Tibial artery (tissue), 4 donors: ENCODE measurements around the gene CYTH1.

Experiments
- DNase-seq, 2 donors: peaks; one replicate each; pipeline ENCODE4 v3.0.0-alpha.2; 2019
- H3K27ac ChIP-seq, 2 donors: fragments of 200-600 bp; sonication (generic) in 1 of 2; 1 replicate in 1 of 2; 2 replicates in 1 of 2; pipeline ENCODE4 v1.5.1; 2018 to 2019; ENCODE audit warnings: mild to moderate bottlenecking in 1 of 2
- H3K27me3 ChIP-seq, 2 donors: fragments of 200-600 bp; sonication (generic) in 1 of 2; one replicate each; pipeline versions ENCODE4 v1.5.1 to v1.6.0; 2016 to 2019
- H3K36me3 ChIP-seq, 3 donors: fragments of 200-600 bp; sonication (generic) in 2 of 3; one replicate each; pipeline ENCODE4 v1.5.1; 2016 to 2019; ENCODE audit warnings: mild to moderate bottlenecking in 2 of 3
- H3K4me1 ChIP-seq, 4 donors: fragments of 200-600 bp; sonication (generic) in 2 of 4; 1 replicate in 3 of 4; 2 replicates in 1 of 4; pipeline ENCODE4 v1.5.1; 2016 to 2019
- H3K4me3 ChIP-seq, 2 donors: fragments of 200-600 bp; sonication (generic) in 1 of 2; 1 replicate in 1 of 2; 2 replicates in 1 of 2; pipeline ENCODE4 v1.5.1; 2018 to 2019; ENCODE audit warnings: mild to moderate bottlenecking in 2 of 2
- H3K9me3 ChIP-seq, 3 donors: fragments of 200-600 bp; sonication (generic) in 1 of 3; one replicate each; pipeline ENCODE4 v1.5.1; 2016 to 2019
- intact Hi-C: fragments of 100-400 bp; cut with DNase I; formaldehyde crosslinking; loops from one replicate; pipeline ENCODE4 v1.15.0; 2023; ENCODE audit warnings: low total_unique reads
- TF ChIP-seq, protein P1 (sequence below), 2 experiments: fragments of 200-600 bp in 1 of 2; fragments of 450-650 bp in 1 of 2; IDR thresholded peaks; one replicate each; pipeline ENCODE4 v1.5.1; 2017 to 2019; ENCODE audit warnings: antibody characterized with exemption in 2 of 2, mild to moderate bottlenecking in 1 of 2, moderate library complexity in 1 of 2

The CYTH1 gene

DNA sequence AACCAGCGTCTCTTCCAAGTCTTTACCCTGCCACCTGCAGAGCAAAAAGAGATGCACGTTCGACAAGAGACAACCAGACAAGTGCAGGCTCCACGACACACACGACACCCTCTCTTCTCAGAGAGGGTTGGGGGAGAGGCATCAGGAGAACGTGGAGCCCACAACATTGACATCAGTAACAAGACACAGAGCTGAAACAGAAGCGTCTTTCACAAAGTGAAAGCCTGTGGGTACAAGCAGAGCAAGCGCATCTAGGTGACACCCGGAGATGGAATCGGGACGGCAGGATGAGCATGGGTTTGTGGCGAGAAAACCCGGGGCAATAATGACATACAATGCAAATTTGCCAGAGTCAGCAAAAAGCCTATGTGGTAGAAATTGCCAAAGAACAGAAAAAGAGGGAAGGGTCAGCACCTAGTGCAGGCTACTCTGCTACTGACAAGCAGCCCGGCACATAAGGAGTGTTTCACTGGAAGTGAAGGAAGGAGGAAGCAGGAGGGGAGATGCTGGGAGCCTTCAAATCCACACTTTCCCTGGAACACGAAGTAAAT lies 89.5 kb downstream of the CYTH1 start:
- no peak for DNase-seq
- Histone ChIP-seq H3K4me1 (no peaks in the 10 kb centered on the region), H3K36me3 (peaks cover 23 to 79% (median 58%) of the 10 kb centered on the region in 3 donors), H3K4me3 (no peak overlapping the region), H3K27ac (no peak overlapping the region), H3K27me3 (no peaks in the 10 kb centered on the region), H3K9me3 (no peaks in the 10 kb centered on the region)
- intact Hi-C loops, result no loop called here
- TF ChIP-seq, protein P1, sequence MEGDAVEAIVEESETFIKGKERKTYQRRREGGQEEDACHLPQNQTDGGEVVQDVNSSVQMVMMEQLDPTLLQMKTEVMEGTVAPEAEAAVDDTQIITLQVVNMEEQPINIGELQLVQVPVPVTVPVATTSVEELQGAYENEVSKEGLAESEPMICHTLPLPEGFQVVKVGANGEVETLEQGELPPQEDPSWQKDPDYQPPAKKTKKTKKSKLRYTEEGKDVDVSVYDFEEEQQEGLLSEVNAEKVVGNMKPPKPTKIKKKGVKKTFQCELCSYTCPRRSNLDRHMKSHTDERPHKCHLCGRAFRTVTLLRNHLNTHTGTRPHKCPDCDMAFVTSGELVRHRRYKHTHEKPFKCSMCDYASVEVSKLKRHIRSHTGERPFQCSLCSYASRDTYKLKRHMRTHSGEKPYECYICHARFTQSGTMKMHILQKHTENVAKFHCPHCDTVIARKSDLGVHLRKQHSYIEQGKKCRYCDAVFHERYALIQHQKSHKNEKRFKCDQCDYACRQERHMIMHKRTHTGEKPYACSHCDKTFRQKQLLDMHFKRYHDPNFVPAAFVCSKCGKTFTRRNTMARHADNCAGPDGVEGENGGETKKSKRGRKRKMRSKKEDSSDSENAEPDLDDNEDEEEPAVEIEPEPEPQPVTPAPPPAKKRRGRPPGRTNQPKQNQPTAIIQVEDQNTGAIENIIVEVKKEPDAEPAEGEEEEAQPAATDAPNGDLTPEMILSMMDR (IDR thresholded peaks at IDR 0.05), result no peak

DNA sequence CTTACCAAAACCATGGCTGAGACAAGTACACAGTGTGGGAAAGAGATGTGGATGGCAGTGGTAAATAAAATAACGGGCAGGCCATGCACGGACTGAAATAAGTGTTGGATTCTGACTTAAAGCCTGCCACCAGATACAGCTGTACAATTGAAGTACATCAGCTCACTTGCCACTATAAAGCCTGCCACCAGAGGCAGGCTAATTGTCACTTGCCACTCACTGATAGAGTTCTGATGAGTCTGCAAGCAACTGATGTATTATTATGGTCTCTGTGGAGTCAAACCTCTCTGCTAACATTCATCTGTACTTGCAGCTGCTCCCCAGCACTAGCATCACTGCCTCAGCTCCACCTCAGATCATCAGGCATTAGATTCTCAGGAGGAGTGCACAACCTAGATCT lies 93.0 kb downstream of the CYTH1 start:
- Histone ChIP-seq H3K4me3 (no peak overlapping the region), H3K27ac (no peak overlapping the region), H3K36me3 (peaks cover 16 to 66% (median 49%) of the 10 kb centered on the region in 3 donors), H3K4me1 (no peaks in the 10 kb centered on the region), H3K27me3 (no peaks in the 10 kb centered on the region), H3K9me3 (no peaks in the 10 kb centered on the region)
- no peak for DNase-seq
- intact Hi-C loops, result no loop called here
- TF ChIP-seq, protein P1 (IDR thresholded peaks at IDR 0.05), result no peak

DNA sequence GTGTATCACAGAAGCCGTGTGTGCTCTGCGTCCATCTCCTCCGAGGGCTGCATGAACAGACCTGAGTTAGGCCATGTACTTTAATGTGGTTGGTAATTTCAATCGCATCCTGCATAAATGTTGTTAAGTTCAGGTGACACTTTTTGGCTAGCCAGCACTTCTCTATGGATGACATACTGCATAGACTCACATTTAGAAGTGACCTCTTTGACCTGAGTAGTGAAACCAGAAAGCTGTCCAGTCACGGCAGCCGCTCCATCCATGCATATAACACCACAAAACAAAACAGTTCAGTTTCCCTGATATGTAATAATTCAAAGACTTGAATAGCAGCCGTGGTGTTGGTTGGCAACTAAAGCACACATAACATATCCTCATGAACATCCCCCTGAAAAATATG lies 94.1 kb downstream of the CYTH1 start:
- intact Hi-C loops, result no loop called here

DNA sequence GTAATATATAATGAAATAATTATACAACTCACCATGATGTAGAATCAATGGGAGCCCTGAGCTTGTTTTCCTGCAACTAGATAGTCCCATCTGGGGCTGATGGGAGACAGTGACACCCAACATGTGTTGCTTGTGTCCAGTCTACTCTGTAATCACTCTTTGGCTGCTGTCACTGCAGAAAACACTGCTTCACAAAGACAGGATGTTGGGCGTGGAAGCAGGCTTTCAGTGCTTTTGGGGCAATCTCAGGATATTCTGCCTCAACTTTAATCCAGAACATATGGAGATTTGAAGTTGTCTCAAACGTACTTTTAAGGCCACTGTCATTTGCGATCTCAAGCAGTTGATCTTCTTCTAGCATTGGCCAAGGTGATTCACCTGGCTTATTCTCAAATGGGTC lies 94.9 kb downstream of the CYTH1 start:
- no peaks in the 10 kb centered on the region for H3K27me3 ChIP-seq
- H3K4me1 ChIP-seq, result peaks cover 0 to under 1% (median 0%) of the 10 kb centered on the region in 4 donors
- H3K4me3 ChIP-seq, result no peak overlapping the region
- H3K27ac ChIP-seq, result no peak overlapping the region
- no peaks in the 10 kb centered on the region for H3K9me3 ChIP-seq
- intact Hi-C loops, result no loop called here
- DNase-seq, result no peak
- H3K36me3 ChIP-seq, result peaks cover 16 to 56% (median 41%) of the 10 kb centered on the region in 3 donors
- TF ChIP-seq, protein P1 (IDR thresholded peaks at IDR 0.05), result no peak

More for the DNA sequence above, 94.1 kb downstream of the CYTH1 start:
- no peaks in the 10 kb centered on the region for H3K4me1 ChIP-seq
- no peak for DNase-seq
- no peaks in the 10 kb centered on the region for H3K9me3 ChIP-seq
- H3K4me3 ChIP-seq, result no peak overlapping the region
- no peaks in the 10 kb centered on the region for H3K27me3 ChIP-seq
- no peak overlapping the region for H3K27ac ChIP-seq
- TF ChIP-seq, protein P1 (IDR thresholded peaks at IDR 0.05), result no peak
- H3K36me3 ChIP-seq, result peaks cover 16 to 64% (median 47%) of the 10 kb centered on the region in 3 donors

DNA sequence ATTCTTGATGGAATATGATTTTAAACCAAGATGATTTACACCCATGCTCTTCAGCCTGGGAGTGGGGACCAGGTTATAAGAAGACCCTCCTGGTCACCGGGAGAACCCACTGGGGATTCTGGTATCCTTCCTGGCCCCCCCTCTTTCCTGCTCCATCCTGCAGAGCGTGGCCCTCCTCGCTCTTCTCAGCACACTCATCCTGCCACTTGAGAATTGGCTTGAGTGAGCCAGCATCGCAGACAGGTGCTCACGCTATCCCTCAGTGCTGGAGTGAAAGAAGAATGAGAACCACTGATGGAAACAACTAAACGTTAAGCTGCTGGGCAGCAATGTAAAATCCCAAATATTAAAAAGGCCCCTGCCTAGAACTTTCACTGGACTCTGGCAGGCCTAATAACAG lies 98.0 kb downstream of the CYTH1 start:
- Histone ChIP-seq H3K4me3 (no peak overlapping the region), H3K9me3 (no peaks in the 10 kb centered on the region), H3K4me1 (peaks cover 0 to 14% (median 6%) of the 10 kb centered on the region in 4 donors), H3K27ac (no peak overlapping the region), H3K36me3 (peaks cover 26 to 56% (median 34%) of the 10 kb centered on the region in 3 donors), H3K27me3 (no peaks in the 10 kb centered on the region)
- TF ChIP-seq, protein P1 (IDR thresholded peaks at IDR 0.05), result no peak
- no peak for DNase-seq
- intact Hi-C loops, result no loop called here
